Measurements from ENCODE around the gene CAPN15. TPM values are rescaled to one million over a fixed set of nuclear protein-coding genes. Genes with fewer than 3 reads are reported as not detected.

The CAPN15 gene
- total RNA-seq, 1 donor from 2014 or later: 103 TPM

GRCh38 chr16:534856-535445 lies 7.4 kb downstream of the CAPN15 start:
- Mint-ChIP-seq H3K4me3 (ENCODE audit: low read depth) (no peak overlapping the region), H3K4me1 (ENCODE audit: low read depth) (peaks cover 4% of the 10 kb centered on the region), H3K27ac (no peak overlapping the region), H3K9me3 (no peaks in the 10 kb centered on the region), H3K36me3 (ENCODE audit: low read depth) (peaks cover 17% of the 10 kb centered on the region), H3K27me3 (ENCODE audit: low read depth) (no peaks in the 10 kb centered on the region)
- DNase-seq (ENCODE audit: low spot score): no peak
- intact Hi-C loops (cut with micrococcal nuclease): no loop called here

GRCh38 chr16:535446-536405 lies 8.2 kb downstream of the CAPN15 start:
- no peak for DNase-seq (ENCODE audit: low spot score)
- Mint-ChIP-seq H3K27me3 (ENCODE audit: low read depth) (no peaks in the 10 kb centered on the region), H3K4me3 (ENCODE audit: low read depth) (no peak overlapping the region), H3K9me3 (no peaks in the 10 kb centered on the region), H3K27ac (no peak overlapping the region), H3K4me1 (ENCODE audit: low read depth) (no peaks in the 10 kb centered on the region), H3K36me3 (ENCODE audit: low read depth) (peaks cover 11% of the 10 kb centered on the region)
- intact Hi-C loops (cut with micrococcal nuclease): no loop called here

GRCh38 chr16:536746-537145 lies 9.2 kb downstream of the CAPN15 start:
- H3K4me1 Mint-ChIP-seq (ENCODE audit: low read depth): no peaks in the 10 kb centered on the region
- H3K27me3 Mint-ChIP-seq (ENCODE audit: low read depth): no peaks in the 10 kb centered on the region
- no peaks in the 10 kb centered on the region for H3K9me3 Mint-ChIP-seq
- no peak overlapping the region for H3K27ac Mint-ChIP-seq
- no peak overlapping the region for H3K4me3 Mint-ChIP-seq (ENCODE audit: low read depth)
- intact Hi-C loops (cut with micrococcal nuclease): no loop called here
- peaks cover 11% of the 10 kb centered on the region for H3K36me3 Mint-ChIP-seq (ENCODE audit: low read depth)
- DNase-seq (ENCODE audit: low spot score): no peak

- Mint-ChIP-seq H3K4me1 (ENCODE audit: low read depth) (no peaks in the 10 kb centered on the region), H3K27ac (no peak overlapping the region), H3K4me3 (ENCODE audit: low read depth) (no peak overlapping the region), H3K36me3 (ENCODE audit: low read depth) (peaks cover 17% of the 10 kb centered on the region), H3K27me3 (ENCODE audit: low read depth) (no peaks in the 10 kb centered on the region), H3K9me3 (no peaks in the 10 kb centered on the region)
- intact Hi-C loops (cut with micrococcal nuclease): no loop called here
- DNase-seq (ENCODE audit: low spot score): no peak
Measured at GRCh38 chr16:537415-538335, 10.2 kb downstream of the CAPN15 start.

- H3K4me1 Mint-ChIP-seq (ENCODE audit: low read depth): no peaks in the 10 kb centered on the region
- H3K27me3 Mint-ChIP-seq (ENCODE audit: low read depth): no peaks in the 10 kb centered on the region
- no peak overlapping the region for H3K27ac Mint-ChIP-seq
- intact Hi-C loops (cut with micrococcal nuclease): no loop called here
- no peak for DNase-seq (ENCODE audit: low spot score)
- H3K4me3 Mint-ChIP-seq (ENCODE audit: low read depth): no peak overlapping the region
- peaks cover 19% of the 10 kb centered on the region for H3K36me3 Mint-ChIP-seq (ENCODE audit: low read depth)
- H3K9me3 Mint-ChIP-seq: no peaks in the 10 kb centered on the region
Measured at GRCh38 chr16:539901-540530, 12.5 kb downstream of the CAPN15 start.

GRCh38 chr16:540645-541340 lies 13.3 kb downstream of the CAPN15 start:
- H3K4me1 Mint-ChIP-seq (ENCODE audit: low read depth): no peaks in the 10 kb centered on the region
- H3K36me3 Mint-ChIP-seq (ENCODE audit: low read depth): peaks cover 20% of the 10 kb centered on the region
- no peak for DNase-seq (ENCODE audit: low spot score)
- intact Hi-C loops (cut with micrococcal nuclease): no loop called here
- H3K27me3 Mint-ChIP-seq (ENCODE audit: low read depth): no peaks in the 10 kb centered on the region
- H3K27ac Mint-ChIP-seq: no peak overlapping the region
- H3K4me3 Mint-ChIP-seq (ENCODE audit: low read depth): no peak overlapping the region
- H3K9me3 Mint-ChIP-seq: no peaks in the 10 kb centered on the region

- DNase-seq (ENCODE audit: low spot score): no peak
- H3K4me3 Mint-ChIP-seq (ENCODE audit: low read depth): no peak overlapping the region
- no peaks in the 10 kb centered on the region for H3K4me1 Mint-ChIP-seq (ENCODE audit: low read depth)
- no peaks in the 10 kb centered on the region for H3K27me3 Mint-ChIP-seq (ENCODE audit: low read depth)
- H3K9me3 Mint-ChIP-seq: no peaks in the 10 kb centered on the region
- intact Hi-C loops (cut with micrococcal nuclease): no loop called here
- H3K36me3 Mint-ChIP-seq (ENCODE audit: low read depth): peaks cover 12% of the 10 kb centered on the region
- H3K27ac Mint-ChIP-seq: no peak overlapping the region
Measured at GRCh38 chr16:543301-544164, 16.0 kb downstream of the CAPN15 start.

- no peak for DNase-seq (ENCODE audit: low spot score)
- H3K36me3 Mint-ChIP-seq (ENCODE audit: low read depth): peaks cover 9% of the 10 kb centered on the region
- no peaks in the 10 kb centered on the region for H3K4me1 Mint-ChIP-seq (ENCODE audit: low read depth)
- no peaks in the 10 kb centered on the region for H3K27me3 Mint-ChIP-seq (ENCODE audit: low read depth)
- no peak overlapping the region for H3K4me3 Mint-ChIP-seq (ENCODE audit: low read depth)
- intact Hi-C loops (cut with micrococcal nuclease): no loop called here
- H3K9me3 Mint-ChIP-seq: no peaks in the 10 kb centered on the region
- no peak overlapping the region for H3K27ac Mint-ChIP-seq
Measured at GRCh38 chr16:544517-544916, 17.0 kb downstream of the CAPN15 start.

- Mint-ChIP-seq H3K27me3 (ENCODE audit: low read depth) (no peaks in the 10 kb centered on the region), H3K36me3 (ENCODE audit: low read depth) (peaks cover 7% of the 10 kb centered on the region)
- intact Hi-C loops (cut with micrococcal nuclease): no loop called here
Measured at GRCh38 chr16:546909-547770, 19.6 kb downstream of the CAPN15 start.

GRCh38 chr16:548586-548985 lies 21.1 kb downstream of the CAPN15 start:
- Mint-ChIP-seq H3K9me3 (no peaks in the 10 kb centered on the region), H3K4me3 (ENCODE audit: low read depth) (no peak overlapping the region), H3K4me1 (ENCODE audit: low read depth) (no peaks in the 10 kb centered on the region), H3K27me3 (ENCODE audit: low read depth) (no peaks in the 10 kb centered on the region), H3K27ac (no peak overlapping the region), H3K36me3 (ENCODE audit: low read depth) (peaks cover 3% of the 10 kb centered on the region)
- no peak for DNase-seq (ENCODE audit: low spot score)
- intact Hi-C loops (cut with micrococcal nuclease): no loop called here

More at GRCh38 chr16:546909-547770, 19.6 kb downstream of the CAPN15 start:
- H3K4me1 Mint-ChIP-seq (ENCODE audit: low read depth): no peaks in the 10 kb centered on the region
- H3K27ac Mint-ChIP-seq: no peak overlapping the region
- DNase-seq (ENCODE audit: low spot score): peak; percentile 30
- no peaks in the 10 kb centered on the region for H3K9me3 Mint-ChIP-seq
- no peak overlapping the region for H3K4me3 Mint-ChIP-seq (ENCODE audit: low read depth)

Data from activated T-helper 2 cell treated with anti-CD3 and anti-CD28 coated beads, Interferon-gamma antibody, Interleukin-2, Interleukin-4, amounts not matched to agents 10 μg/mL and 5 μg/mL and 100 μg/mL, durations not matched to agents 14 hours and 24 hours and 36 hours (primary cell).